ENCODE results near the gene SSTR3.

DNA sequence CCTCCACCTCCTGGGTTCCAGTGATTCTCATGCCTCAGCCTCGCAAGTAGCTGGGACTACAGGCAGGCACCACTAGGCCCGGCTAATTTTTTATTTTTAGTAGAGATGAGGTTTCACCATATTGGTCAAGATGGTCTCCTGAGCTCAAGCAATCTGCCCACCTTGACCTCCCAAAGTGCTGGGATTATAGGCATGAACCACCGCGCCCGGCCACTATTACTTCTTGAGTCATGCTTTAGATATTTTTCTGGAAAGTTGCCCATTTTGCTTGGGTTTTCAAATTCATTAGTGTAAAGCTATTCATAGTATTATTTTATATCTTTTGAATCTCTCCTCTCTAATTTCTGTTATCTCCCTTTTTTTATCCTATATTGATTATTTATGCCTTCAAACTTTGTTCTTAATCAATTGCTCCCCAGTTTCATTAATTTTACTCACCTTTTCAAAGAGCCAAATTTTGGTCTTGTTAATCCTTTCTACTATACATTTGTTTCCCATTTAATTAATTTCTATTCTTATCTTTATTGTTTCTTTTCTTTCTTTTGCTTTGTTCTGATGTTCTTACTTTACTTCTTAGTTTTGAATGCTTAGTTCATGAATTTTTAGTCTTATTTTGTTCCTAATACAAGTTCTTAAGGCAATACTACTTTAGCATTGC, 42.1 kb upstream of the SSTR3 start:
- TF ChIP-seq POLR2A (IDR thresholded peaks at IDR 0.05) (no peak), CTCF (IDR thresholded peaks at IDR 0.05) (no peak), EP300 (IDR thresholded peaks at IDR 0.05) (no peak)

Measured in ovary (tissue), 3 donors.